ENCODE measurements around the gene VIL1.

Gene VIL1

GRCh38 chr2:218438596-218438995, 19.7 kb downstream of the VIL1 start:
- DNase-seq (ENCODE audit: low read depth), result no peak

- no peak for DNase-seq (ENCODE audit: low read depth)
Measured at GRCh38 chr2:218444692-218445357, 25.9 kb downstream of the VIL1 start.

DNA sequence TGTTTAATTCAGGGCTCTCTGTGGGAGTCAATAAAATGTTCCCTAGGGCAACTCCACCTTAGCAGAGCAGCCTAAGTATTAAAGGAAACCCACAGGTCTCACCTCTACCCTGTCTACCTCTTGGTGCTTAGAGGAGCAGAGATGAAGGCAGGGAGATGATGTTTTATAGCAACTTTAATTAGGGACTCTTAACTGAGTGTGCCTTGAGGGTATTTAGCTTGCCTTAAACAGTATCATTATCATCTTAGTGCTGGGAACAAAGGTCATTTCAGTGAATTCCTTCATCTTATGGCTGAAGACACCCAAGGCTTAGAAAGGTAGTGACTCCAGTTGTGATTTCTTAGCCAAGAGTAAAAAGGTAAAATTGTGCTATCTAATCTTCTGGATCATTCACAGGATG, 26.7 kb downstream of the VIL1 start:
- no peak for DNase-seq (ENCODE audit: low read depth)

- DNase-seq (ENCODE audit: low read depth), result no peak
Measured at GRCh38 chr2:218446547-218446946, 27.6 kb downstream of the VIL1 start.

DNA sequence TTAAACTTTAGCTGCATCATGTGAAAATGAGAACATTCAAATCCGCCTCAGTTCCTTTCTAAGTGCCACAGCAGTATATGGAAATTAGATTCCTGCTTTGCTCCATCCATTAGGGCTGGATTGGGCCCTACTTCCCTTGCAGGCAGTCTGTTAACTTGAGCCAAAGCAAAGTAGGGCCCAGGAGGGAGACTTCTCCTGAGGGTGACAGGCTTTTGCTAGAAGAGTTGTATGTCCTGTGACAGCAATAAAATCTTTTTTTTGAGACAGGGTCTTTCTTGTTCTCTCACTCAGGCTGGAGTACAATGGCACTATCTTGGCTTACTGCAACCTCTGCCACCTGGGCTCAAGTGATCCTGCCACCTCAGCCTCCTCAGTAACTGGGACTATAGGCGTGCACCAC, 28.1 kb downstream of the VIL1 start:
- no peak for DNase-seq (ENCODE audit: low read depth)

DNA sequence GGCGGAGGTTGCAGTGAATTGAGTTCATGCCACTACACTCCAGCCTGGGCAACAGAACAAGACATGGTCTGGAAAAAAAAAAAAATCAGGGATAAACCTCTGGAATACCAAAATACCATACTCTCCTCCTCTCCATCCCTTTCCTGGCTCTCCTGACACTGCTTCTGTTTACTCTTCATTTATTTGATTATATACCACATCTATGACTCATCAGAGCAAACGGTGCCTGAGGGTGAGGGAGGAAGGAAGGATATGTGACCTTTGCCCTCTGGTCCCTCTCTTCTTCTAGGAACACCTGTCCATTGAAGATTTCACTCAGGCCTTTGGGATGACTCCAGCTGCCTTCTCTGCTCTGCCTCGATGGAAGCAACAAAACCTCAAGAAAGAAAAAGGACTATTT, 30.0 kb downstream of the VIL1 start:
- no peak for DNase-seq (ENCODE audit: low read depth)

- DNase-seq (ENCODE audit: low read depth), result no peak
Measured at GRCh38 chr2:218452079-218452478, 33.2 kb downstream of the VIL1 start.

GRCh38 chr2:218456849-218457248, 37.9 kb downstream of the VIL1 start:
- no peak for DNase-seq (ENCODE audit: low read depth)

DNA sequence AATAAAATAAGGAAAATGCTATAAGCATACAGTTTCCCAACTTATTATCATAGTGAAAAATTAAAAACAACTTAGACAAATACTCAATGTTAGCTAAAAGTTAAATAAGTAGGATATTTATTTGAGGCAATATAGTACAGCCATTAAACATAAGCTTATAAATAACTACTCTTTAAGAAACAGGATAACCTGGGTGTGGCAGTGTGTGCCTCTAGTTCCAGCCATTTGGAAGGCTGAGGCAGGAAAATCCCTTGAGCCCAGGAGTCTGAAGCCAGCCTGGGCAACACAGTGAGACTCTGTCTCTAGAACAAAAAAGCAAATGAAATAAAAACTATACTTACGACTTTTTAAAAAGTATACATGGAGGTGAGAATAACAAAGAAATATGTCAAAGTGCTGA, 39.7 kb downstream of the VIL1 start:
- DNase-seq (ENCODE audit: low read depth), result no peak

DNA sequence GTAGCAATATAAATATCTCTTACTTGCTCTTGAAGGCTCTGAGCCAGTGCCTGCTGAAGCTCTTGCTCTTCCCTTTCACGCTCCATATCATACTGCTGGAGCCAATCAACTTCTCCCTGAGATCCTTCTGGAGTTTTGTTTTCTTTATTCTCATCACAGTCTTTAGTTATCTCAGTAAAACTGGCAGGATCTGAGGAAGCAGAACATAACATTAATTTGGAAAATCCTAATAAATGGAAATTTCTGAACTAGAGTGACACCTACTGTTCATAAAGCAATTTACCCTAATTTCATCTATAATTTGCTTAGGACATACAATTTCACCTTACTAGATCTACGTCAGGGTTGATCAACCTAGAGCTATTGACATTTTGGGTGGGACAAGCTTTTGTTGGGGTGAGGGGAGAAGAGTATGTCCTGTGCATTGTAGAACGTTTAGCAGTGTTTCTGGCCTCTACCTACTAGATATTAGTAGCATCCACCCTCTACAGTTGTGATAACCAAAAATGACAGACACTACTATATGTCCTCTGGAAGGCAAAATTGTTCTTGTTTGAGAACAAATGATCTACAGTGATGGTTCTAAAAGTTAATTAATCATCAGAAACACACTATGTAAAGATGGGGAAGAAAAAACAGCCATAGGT, 47.2 kb downstream of the VIL1 start:
- DNase-seq (ENCODE audit: low read depth), result no peak

- DNase-seq (ENCODE audit: low read depth), result no peak
Measured at GRCh38 chr2:218470448-218470847, 51.5 kb downstream of the VIL1 start.

GRCh38 chr2:218471036-218471435, 52.1 kb downstream of the VIL1 start:
- no peak for DNase-seq (ENCODE audit: low read depth)

- DNase-seq (ENCODE audit: low read depth), result no peak
Measured at GRCh38 chr2:218471982-218472381, 53.1 kb downstream of the VIL1 start.

DNA sequence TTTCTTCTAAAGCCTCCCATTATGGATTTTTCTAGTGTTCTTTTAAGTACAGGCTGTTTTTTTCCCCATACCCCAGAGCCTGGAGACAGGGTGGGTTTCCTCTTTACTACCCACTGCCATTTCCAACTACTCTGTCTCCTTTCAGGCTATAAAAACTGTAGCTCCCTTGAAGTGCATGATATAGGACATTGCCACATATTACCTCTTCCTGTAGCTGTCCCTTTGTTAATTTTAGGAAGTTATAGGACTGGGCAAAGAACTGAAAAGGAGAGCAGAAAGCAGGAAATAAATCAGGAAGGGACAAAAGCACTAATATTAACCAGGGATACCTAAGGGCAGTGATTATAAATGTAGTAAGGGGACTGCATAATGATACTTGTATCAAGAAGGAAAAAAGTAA, 54.1 kb downstream of the VIL1 start:
- no peak for DNase-seq (ENCODE audit: low read depth)

GRCh38 chr2:218474527-218474926, 55.6 kb downstream of the VIL1 start:
- no peak for DNase-seq (ENCODE audit: low read depth)

DNA sequence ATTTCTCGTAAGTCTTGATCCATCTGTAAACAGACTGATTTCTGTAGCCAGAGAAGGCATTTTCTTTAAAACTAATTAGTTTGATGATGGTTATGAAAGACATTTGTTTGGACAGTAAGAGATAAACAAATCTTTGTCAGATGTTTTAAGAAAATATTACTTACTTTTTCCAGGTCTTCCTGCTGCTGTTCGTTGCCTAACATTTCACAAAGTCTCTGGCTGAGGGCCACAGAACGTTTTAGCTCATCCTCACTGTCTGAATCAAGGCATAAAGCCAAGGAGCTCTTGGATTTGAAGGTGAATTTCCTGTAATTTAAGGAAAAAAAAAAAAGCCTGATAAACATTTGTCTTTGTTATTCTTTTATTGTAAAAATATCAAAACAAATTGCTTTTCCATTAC, 57.8 kb downstream of the VIL1 start:
- DNase-seq (ENCODE audit: low read depth), result no peak

DNA sequence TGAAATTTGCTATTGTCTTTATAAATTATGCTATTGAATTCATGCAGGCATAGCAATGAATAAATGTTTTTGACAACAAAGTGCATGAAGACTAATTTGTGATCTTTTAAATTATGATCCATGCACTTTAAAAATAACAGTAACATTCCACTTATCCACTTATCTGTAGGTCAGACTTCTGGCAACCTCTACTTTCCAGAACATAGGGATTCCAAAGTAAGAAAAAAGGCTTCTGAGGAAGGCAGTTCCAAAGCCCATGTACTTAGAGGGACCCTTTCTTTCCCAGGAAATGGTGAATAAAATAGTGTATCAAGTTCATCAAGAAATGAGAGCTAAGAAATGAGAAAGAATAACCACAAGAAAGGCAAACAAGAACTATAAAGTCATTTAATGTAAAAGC, 58.3 kb downstream of the VIL1 start:
- DNase-seq (ENCODE audit: low read depth), result no peak

DNA sequence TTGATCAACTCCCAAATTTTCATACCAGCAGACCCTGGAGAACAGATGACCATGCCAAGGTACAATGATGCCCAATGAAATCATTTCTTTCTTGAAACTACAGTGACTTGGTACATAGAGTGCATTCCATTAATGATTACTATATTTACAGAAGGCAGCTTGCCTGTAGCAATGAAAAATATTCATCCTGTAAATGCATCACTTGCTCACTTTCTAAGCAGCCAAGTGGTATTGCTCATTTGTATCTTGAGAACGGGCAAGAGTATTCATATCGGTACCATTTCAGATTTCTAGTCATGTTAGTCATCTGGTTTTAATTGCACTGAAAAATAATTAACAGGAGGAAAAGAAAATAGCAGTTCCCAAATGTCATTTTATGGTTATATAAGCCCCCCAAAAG, 59.6 kb downstream of the VIL1 start:
- no peak for DNase-seq (ENCODE audit: low read depth)

GRCh38 chr2:218479595-218479994, 60.7 kb downstream of the VIL1 start:
- no peak for DNase-seq (ENCODE audit: low read depth)

GRCh38 chr2:218482651-218483050, 63.7 kb downstream of the VIL1 start:
- DNase-seq (ENCODE audit: low read depth), result no peak

GRCh38 chr2:218485986-218486667, 67.2 kb downstream of the VIL1 start:
- no peak for DNase-seq (ENCODE audit: low read depth)

DNA sequence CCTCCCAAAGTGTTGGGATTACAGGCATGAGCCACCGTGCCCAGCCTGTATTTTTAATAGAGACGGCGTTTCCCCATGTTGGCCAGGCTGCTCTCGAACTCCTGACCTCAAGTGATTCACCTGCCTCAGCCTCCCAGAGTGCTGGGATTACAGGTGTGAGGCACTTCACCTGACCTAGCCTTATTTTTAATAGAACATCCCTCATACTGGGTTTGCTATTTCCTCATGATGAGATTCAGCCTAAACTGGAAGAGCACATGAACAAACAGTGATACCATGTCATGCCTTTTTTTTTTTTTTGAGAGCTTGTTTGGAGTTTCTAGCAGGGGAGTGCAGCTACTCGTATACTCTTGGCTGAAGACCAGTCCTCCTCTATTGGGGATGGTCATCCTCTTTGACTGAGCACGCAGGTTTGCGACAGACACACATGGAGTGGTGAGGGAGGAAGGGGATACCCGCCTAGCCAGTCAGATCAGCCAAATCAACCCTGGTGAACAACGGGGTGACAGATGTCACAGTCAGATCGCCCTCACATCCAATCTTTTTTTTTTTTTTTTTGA, 81.7 kb downstream of the VIL1 start:
- DNase-seq (ENCODE audit: low read depth), result no peak

- no peak for DNase-seq (ENCODE audit: low read depth)
Measured at GRCh38 chr2:218501665-218502064, 82.7 kb downstream of the VIL1 start.

All from CMK (cell line).